K562 (cell line): ENCODE measurements around the gene ARHGAP35. TPM values are rescaled to one million over a fixed set of nuclear protein-coding genes. Genes with fewer than 3 reads are reported as not detected.

Experiments
- ATAC-seq: fragments of 200-7000 bp; cut with Tn5 transposase; 3 replicates; pipeline ENCODE4 v1.9.1; 2020; ENCODE audit warnings: moderate library complexity
- BruUV-seq: library from RNA; stranded (reverse); fragments of 400-500 nt; replicated peaks from 2 replicates; lab custom pipeline; 2021; lab: Mats Ljungman, UMichigan
- CTCF ChIA-PET: fragments of 300-600 bp; formaldehyde crosslinking; extraction: SDS; loops from one replicate; lab custom pipeline; 2021; ENCODE audit warnings: low intra/inter-chr PET ratio; lab: Yijun Ruan, JAX
- POLR2A ChIA-PET: fragments of 300-600, 350-650 bp; sonication (Branson Sonifier 250); formaldehyde crosslinking; extraction: SDS; loops from one replicate; lab custom pipeline; 2021; ENCODE audit warnings: antibody characterized with exemption, inconsistent platforms; lab: Yijun Ruan, JAX
- DNase-seq, 4 experiments: peaks; one replicate each; pipeline versions ENCODE4 v3.0.0 to v3.0.0-alpha.2; 2011 to 2018; ENCODE audit warnings: low spot score in 3 of 4, mixed read lengths in 3 of 4; ENCODE audit errors: extremely low read depth in 1 of 4
- FAIRE-seq: peaks from 2 replicates; lab custom pipeline; 2011; peaks lifted over from hg19 to GRCh38; lab: Jason Lieb, UNC
- H2AFZ ChIP-seq: 2 replicates; pipeline ENCODE4 v1.6.0; 2011; ENCODE audit warnings: low read depth, low read length, control low read depth, inconsistent platforms
- H3K27ac ChIP-seq: fragments of 200-600 bp; 3 replicates; pipeline ENCODE4 v1.8.0; 2011; ENCODE audit warnings: low read depth, mild to moderate bottlenecking, control low read depth, inconsistent platforms, low read length, moderate library complexity, mixed read lengths; ENCODE audit errors: extremely low read depth
- H3K27me3 ChIP-seq, 2 experiments: fragments of 300-600 bp in 1 of 2; 2 replicates in 1 of 2; 3 replicates in 1 of 2; pipeline versions ENCODE4 v1.6.0 to v1.8.0; 2011; ENCODE audit warnings: inconsistent platforms in 2 of 2, low read length in 2 of 2, mild to moderate bottlenecking in 1 of 2, mixed read lengths in 1 of 2, moderate library complexity in 1 of 2; ENCODE audit not compliant: control insufficient read depth in 2 of 2, insufficient read depth in 2 of 2
- H3K36me3 ChIP-seq: fragments of 300-600 bp; 3 replicates; pipeline ENCODE4 v1.8.0; 2011; ENCODE audit warnings: mild to moderate bottlenecking, low read length, inconsistent platforms; ENCODE audit not compliant: control insufficient read depth, insufficient read depth
- H3K4me1 ChIP-seq, 2 experiments: fragments of 200-600 bp in 1 of 2; replicated peaks in 1 of 2; 2 replicates in 1 of 2; 3 replicates in 1 of 2; pipeline versions ENCODE4 v1.5.1 to v1.8.0; 2011; ENCODE audit warnings: inconsistent platforms in 2 of 2, low read length in 2 of 2, mild to moderate bottlenecking in 1 of 2, mixed read lengths in 1 of 2, moderate library complexity in 1 of 2; ENCODE audit not compliant: control insufficient read depth in 2 of 2, insufficient read depth in 2 of 2
- H3K4me2 ChIP-seq: 2 replicates; pipeline ENCODE4 v1.6.1; 2011; ENCODE audit warnings: low read length, control low read depth, inconsistent platforms, mixed read lengths; ENCODE audit not compliant: insufficient read depth
- H3K4me3 ChIP-seq: fragments of 200-600 bp; sonication (generic), shearing (Covaris generic); 2 replicates; pipeline ENCODE4 v1.5.1; 2016; ENCODE audit warnings: control low read depth, inconsistent platforms
- H3K79me2 ChIP-seq: fragments of 200-600 bp; 3 replicates; pipeline ENCODE4 v1.8.0; 2011; ENCODE audit warnings: low read length, inconsistent platforms; ENCODE audit not compliant: control insufficient read depth, insufficient read depth
- H3K9ac ChIP-seq, 2 experiments: 2 replicates each; pipeline versions ENCODE4 v1.6.0 to v1.6.1; 2011; ENCODE audit warnings: low read depth in 2 of 2, low read length in 2 of 2, control low read depth in 1 of 2, inconsistent platforms in 1 of 2, mild to moderate bottlenecking in 1 of 2, mixed read lengths in 1 of 2; ENCODE audit not compliant: insufficient read depth in 1 of 2
- H3K9me1 ChIP-seq: one replicate; pipeline ENCODE4 v1.6.0; 2011; ENCODE audit warnings: inconsistent platforms, mild to moderate bottlenecking, low read length, moderate library complexity; ENCODE audit not compliant: control insufficient read depth, insufficient read depth
- H3K9me3 ChIP-seq: replicated peaks from 2 replicates; pipeline ENCODE4 v1.5.1; 2011; ENCODE audit warnings: low read depth, low read length, inconsistent platforms; ENCODE audit not compliant: control insufficient read depth, insufficient read depth
- H4K20me1 ChIP-seq: replicated peaks from 2 replicates; pipeline ENCODE4 v1.6.1; 2011; ENCODE audit warnings: low read length, inconsistent platforms, mixed read lengths; ENCODE audit not compliant: control insufficient read depth, insufficient read depth
- AFF1 ChIP-seq, 2 experiments: fragments of 450-650 bp; IDR thresholded peaks; 2 replicates each; pipeline ENCODE4 v1.6.1; 2018; ENCODE audit warnings: mild to moderate bottlenecking in 2 of 2, low read depth in 1 of 2; ENCODE audit not compliant: partially characterized antibody in 2 of 2
- BCOR ChIP-seq: fragments of 450-650 bp; IDR thresholded peaks from 2 replicates; pipeline ENCODE4 v1.6.1; 2016
- CEBPB ChIP-seq: fragments of 450-650 bp; IDR thresholded peaks from 2 replicates; pipeline ENCODE4 v1.6.1; 2016; ENCODE audit warnings: missing genetic modification characterization, missing compliant biosample characterization
- DIDO1 ChIP-seq: fragments of 450-650 bp; IDR thresholded peaks from 2 replicates; pipeline ENCODE4 v1.6.1; 2016; ENCODE audit warnings: low read depth, missing biosample characterization, missing genetic modification characterization
- GTF2B ChIP-seq: IDR thresholded peaks from 2 replicates; pipeline ENCODE4 v1.6.1; 2011; ENCODE audit not compliant: insufficient read length; ENCODE audit errors: extremely low read depth
- KDM1A ChIP-seq, 2 experiments: fragments of 450-650 bp; IDR thresholded peaks; 2 replicates each; pipeline ENCODE4 v1.6.1; 2016; ENCODE audit warnings: mild to moderate bottlenecking in 2 of 2
- KLF13 ChIP-seq: fragments of 450-650 bp; IDR thresholded peaks from 2 replicates; pipeline ENCODE4 v1.6.1; 2016; ENCODE audit warnings: missing genetic modification characterization, low read depth, mild to moderate bottlenecking, missing compliant biosample characterization, moderate library complexity, borderline replicate concordance
- MAFG ChIP-seq: fragments of 450-650 bp; conservative IDR thresholded peaks from 2 replicates; pipeline ENCODE4 v1.6.1; 2016; ENCODE audit warnings: missing genetic modification characterization, missing compliant biosample characterization
- MXI1 ChIP-seq: IDR thresholded peaks from 2 replicates; pipeline ENCODE4 v1.6.1; 2011; ENCODE audit warnings: low read depth, mild to moderate bottlenecking, improper control_type of control experiment, low read length
- PKNOX1 ChIP-seq: fragments of 450-650 bp; IDR thresholded peaks from 2 replicates; pipeline ENCODE4 v1.6.1; 2016
- RB1 ChIP-seq: fragments of 450-650 bp; IDR thresholded peaks from 2 replicates; pipeline ENCODE4 v1.6.1; 2017; ENCODE audit warnings: low read depth, mild to moderate bottlenecking
- RNF2 ChIP-seq: sonication (generic); IDR thresholded peaks from 2 replicates; pipeline ENCODE4 v1.6.1; 2016
- SREBF2 ChIP-seq: sonication (generic); formaldehyde crosslinking; IDR thresholded peaks from 2 replicates; pipeline ENCODE4 v1.4.0; 2020; ENCODE audit warnings: mild to moderate bottlenecking, missing genetic modification reagents
- ZBTB2 ChIP-seq: fragments of 450-650 bp; IDR thresholded peaks from 2 replicates; pipeline ENCODE4 v1.6.1; 2016; ENCODE audit warnings: antibody characterized with exemption
- ZNF589 ChIP-seq: fragments of 200-800 bp; sonication (Bioruptor generic); IDR thresholded peaks from 2 replicates; pipeline ENCODE4 v1.6.1; 2016; ENCODE audit warnings: low read depth, missing genetic modification characterization, missing compliant biosample characterization
- WGBS: fragments of 100-300 bp; shearing (Covaris generic); methylation state at CpG from one replicate; pipeline ENCODE4 v1.1.6; 2016; ENCODE audit warnings: low coverage, mixed read lengths; ENCODE audit not compliant: insufficient coverage; ENCODE audit errors: missing lambda C conversion rate; 5-methylcytosine and 5-hydroxymethylcytosine counted together
- in situ Hi-C: fragments of 300-500 bp; cut with MboI; formaldehyde crosslinking; loops from 4 replicates; pipeline ENCODE4 v1.15.0; 2018; ENCODE audit warnings: inconsistent platforms, mixed read lengths
- intact Hi-C: fragments of 100-400 bp; cut with micrococcal nuclease; formaldehyde crosslinking; loops from 2 replicates; pipeline ENCODE4 v1.14.2; 2022
- polyA plus RNA-seq, 8 experiments: library from polyadenylated mRNA; depleted of rRNA in 4 of 8; stranded (reverse) in 5 of 8; unstranded in 3 of 8; fragments of >200 nt; fragmentation: Nextera tagmentation in 2 of 8; fragmentation: Illumina TruSeq in 1 of 8; extraction: Ambion mirVana in 2 of 8; extraction: Trizol in 1 of 8; gene quantifications; 2 replicates each; pipeline versions ENCODE4 v1.2.1 to v1.2.3, GENCODE V29; 2011 to 2014; ENCODE audit warnings: inconsistent platforms in 1 of 8, missing spikeins in 1 of 8
- total RNA-seq, 7 experiments: library from RNA; depleted of rRNA in 6 of 7; stranded (reverse); fragments of >200 nt in 6 of 7; fragmentation: Illumina TruSeq in 2 of 7; extraction: Trizol in 2 of 7; gene quantifications; 2 replicates each; pipeline versions ENCODE4 v1.2.1 to v1.2.3, GENCODE V29; 2011 to 2021; ENCODE audit warnings: low replicate concordance in 1 of 7

The ARHGAP35 gene
- total and polyA plus RNA-seq, 9 of the 15 experiments (the other 6 are each of a cell fraction or from before 2014, with no cell fraction given) = 0.27 to 26.4 (median 10.2) TPM

GRCh38 chr19:46859637-46860124, 1.1 kb upstream of the ARHGAP35 start:
- Histone ChIP-seq H3K36me3 (0 out of 3 replicates have a peak, but pooled peaks cover 2% of the 10 kb centered on the region), H3K4me3 (peak overlapping the region; percentile 73), H4K20me1 (peaks cover 27% of the 10 kb centered on the region), H3K9me3 (no peaks in the 10 kb centered on the region), H3K4me1 (peaks cover 31 to 33% of the 10 kb centered on the region in 2 experiments; a peak in 4 of 5 replicates), H3K9ac (peak overlapping the region; percentile 51 to 76; a peak in 2 of 4 replicates), H3K9me1 (no peaks in the 10 kb centered on the region), H2AFZ (peak overlapping the region; percentile 92), H3K4me2 (peak overlapping the region; percentile 85), H3K27me3 (no peaks in the 10 kb centered on the region), H3K79me2 (peaks cover 44% of the 10 kb centered on the region), H3K27ac (peak overlapping the region; percentile 99)
- ATAC-seq = peak; percentile 0; the same call in 1 of the 3 replicates
- ChIA-PET CTCF (interaction anchor here (0.7 kb wide), 1 partner anchor 126 kb away, joined by 3 read pairs; no protein-coding TSS in a partner anchor), POLR2A (interaction anchor here (0.6 to 0.9 kb wide), 6 partner anchors 31 to 930 kb away, joined by 3 to 6 read pairs (median 4); partner anchors contain the start of gene SLC1A5)
- intact Hi-C loops (loop anchor here (5.0 to 10.0 kb wide), 3 partner anchors 68 to 385 kb away; partner anchors contain the start of gene ZC3H4), in situ Hi-C loops (loop anchor here (10.0 kb wide), 2 partner anchors 265 to 385 kb away; no protein-coding TSS in a partner anchor)
- BruUV-seq = TSS peak; percentile 89
- 3% methylated on average over 18 of the region's 18 CpGs for WGBS
- DNase-seq = peak; percentile 43 to 92 (median 56)
- FAIRE-seq = no peak
- TF ChIP-seq GTF2B (no peak), PKNOX1 (peak; percentile 22; the same call in 1 of the 2 replicates), DIDO1 (tag) (no peak; the same call in 1 of the 2 replicates), ZNF589 (CRISPR knock-in tag) (peak; percentile 62; the same call in 1 of the 2 replicates), MXI1 (no peak), CEBPB (tag) (no peak), KDM1A (IDR thresholded peaks at IDR 0.05) (peak; percentile 79 to 83), KLF13 (tag) (peak; percentile 68; the same call in 1 of the 2 replicates), RB1 (no peak), SREBF2 (CRISPR knock-in tag) (no peak), AFF1 (IDR thresholded peaks at IDR 0.05; ENCODE audit: low read depth in 1 of 2, partially characterized antibody in 2 of 2) (peak in 1 of 2 experiments; percentile 47), MAFG (no peak), BCOR (peak; percentile 89), RNF2 (peak; percentile 79; the same call in 1 of the 2 replicates), ZBTB2 (peak; percentile 26; the same call in 1 of the 2 replicates)
